NCI-H1048 (cell line): Measurements from ENCODE around the gene B4GALT2.

Experiments
- DNase-seq: peaks from one replicate; lab custom pipeline; 2025; lab: John Stamatoyannopoulos, UW

Gene B4GALT2, protein sequence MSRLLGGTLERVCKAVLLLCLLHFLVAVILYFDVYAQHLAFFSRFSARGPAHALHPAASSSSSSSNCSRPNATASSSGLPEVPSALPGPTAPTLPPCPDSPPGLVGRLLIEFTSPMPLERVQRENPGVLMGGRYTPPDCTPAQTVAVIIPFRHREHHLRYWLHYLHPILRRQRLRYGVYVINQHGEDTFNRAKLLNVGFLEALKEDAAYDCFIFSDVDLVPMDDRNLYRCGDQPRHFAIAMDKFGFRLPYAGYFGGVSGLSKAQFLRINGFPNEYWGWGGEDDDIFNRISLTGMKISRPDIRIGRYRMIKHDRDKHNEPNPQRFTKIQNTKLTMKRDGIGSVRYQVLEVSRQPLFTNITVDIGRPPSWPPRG

DNA sequence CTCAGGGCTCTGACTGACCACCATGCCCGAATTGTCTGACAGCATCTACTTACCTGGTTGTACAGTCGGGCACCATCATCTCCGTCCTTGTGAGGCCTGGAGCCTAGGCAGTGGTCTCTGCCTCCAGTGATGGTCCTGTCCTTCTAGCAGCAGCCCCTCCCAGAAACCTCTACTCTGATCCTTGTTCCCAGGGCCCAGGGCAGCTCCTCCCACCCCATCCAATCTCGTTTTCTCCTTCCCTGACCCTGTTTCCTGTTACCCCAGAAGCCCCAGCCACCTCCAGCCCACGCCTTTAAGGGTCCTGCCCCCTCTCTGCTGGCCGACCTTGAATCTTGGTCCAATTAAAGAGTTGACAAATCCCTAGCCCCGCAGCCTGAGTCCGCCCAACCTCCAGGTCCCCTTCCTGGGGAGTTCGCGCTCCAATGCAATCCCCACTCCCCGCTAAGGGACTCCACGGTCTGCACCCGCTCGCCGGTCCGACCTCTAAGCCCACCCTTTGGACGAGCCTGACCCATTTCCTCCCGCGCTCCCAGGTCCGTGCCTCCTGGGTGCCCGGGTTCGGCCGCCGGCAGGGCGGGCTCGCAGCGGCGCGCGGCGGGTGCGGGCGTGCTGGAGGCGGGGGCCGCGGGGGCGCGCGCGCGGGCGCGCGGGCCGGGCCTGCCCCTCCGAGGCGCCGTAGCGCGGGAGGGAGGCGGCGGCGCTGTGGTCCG is at the start of gene B4GALT2:
TSS of gene B4GALT2 (plus strand) at position 660 of the 710 bp plus-strand sequence. CDS start 1,951 bp downstream, outside the sequence.
- DNase-seq = peak; percentile 17

DNA sequence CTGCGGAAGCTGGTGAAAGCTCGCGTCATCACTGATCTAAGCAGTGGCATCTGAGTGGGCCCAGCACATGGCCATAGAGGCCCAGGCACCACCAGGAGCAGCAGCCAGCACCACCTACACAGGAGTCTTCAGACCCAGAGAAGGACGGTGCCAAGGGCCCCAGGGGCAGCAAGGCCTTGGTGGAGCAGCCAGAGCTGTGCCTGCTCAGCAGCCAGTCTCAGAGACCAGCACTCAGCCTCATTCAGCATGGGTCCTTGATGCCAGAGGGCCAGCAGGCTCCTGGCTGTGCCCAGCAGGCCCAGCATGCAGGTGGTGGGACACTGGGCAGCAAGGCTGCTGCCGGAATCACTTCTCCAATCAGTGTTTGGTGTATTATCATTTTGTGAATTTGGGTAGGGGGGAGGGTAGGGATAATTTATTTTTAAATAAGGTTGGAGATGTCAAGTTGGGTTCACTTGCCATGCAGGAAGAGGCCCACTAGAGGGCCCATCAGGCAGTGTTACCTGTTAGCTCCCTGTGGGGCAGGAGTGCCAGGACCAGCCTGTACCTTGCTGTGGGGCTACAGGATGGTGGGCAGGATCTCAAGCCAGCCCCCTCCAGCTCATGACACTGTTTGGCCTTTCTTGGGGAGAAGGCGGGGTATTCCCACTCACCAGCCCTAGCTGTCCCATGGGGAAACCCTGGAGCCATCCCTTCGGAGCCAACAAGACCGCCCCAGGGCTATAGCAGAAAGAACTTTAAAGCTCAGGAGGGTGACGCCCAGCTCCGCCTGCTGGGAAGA is 48.7 kb upstream of the B4GALT2 start:
- DNase-seq = no peak

DNA sequence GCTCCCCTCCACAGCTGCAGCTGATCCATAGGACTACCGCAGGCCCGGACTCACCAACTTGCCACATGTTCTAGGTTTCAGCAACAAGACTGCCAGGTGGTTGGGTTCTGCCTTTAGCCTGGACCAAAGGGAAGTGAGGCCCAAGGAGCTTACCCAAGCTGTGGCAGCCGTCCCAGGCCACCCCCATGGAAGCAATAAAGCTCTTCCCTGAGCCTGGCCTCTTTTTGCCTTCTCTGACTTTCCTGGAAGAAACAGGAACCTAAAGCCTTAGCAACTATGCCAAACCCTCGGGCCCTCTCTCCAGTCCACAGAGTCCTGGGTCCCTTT is 48.1 kb upstream of the B4GALT2 start:
- no peak for DNase-seq

- no peak for DNase-seq
Observed at GRCh38 chr1:43931711-43932660, 47.0 kb upstream of the B4GALT2 start.

GRCh38 chr1:43932786-43933385 is 46.1 kb upstream of the B4GALT2 start:
- DNase-seq = no peak

- DNase-seq = peak; percentile 17
Observed at GRCh38 chr1:43933386-43934100, 45.5 kb upstream of the B4GALT2 start, which contains the start of gene ARTN. TSS of gene ARTN (plus strand) at chr1:43933801. CDS start at chr1:43935657, 1,856 bp downstream.

DNA sequence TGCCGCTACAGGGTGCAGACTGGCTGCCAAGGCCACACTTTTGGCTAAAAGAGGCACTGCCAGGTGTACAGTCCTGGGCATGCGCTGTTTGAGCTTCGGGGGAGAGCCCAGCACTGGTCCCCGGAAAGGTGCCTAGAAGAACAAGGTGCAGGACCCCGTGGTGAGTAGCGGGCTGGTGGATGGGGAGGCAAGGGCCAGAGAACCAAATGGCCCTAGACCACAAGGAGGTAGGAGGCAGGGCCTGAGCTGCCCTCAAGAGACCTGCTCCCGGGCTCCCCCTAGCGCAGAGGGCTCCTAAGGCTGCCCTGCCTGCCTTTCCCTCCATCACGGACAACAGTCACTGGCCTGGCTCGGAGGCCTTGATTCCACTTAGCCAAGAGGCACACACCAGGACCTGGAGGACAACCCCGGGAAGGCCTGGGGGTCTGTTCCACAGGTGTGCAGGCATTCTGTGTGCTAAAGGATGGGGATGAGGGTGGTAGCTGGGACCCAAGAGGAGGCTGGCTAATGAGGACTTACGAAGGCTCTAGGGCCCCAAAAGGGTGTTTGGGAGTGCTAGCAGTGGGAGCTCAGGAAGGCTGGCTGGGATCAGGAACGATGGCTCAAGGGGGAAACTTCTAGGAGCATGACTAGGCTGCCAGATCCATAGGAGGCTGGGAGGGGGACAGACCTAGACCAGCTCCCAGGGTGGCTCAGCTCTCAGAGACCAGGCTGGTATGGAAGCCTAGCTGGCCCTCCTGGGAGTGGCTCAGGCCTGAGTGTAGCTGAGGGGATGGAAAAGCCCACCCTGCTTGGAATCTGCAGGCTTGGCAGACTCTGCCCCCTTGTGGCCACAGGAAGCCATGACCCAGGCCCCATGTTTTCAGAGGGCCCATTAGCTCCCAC is 44.7 kb upstream of the B4GALT2 start:
- peak; percentile 8 for DNase-seq

DNA sequence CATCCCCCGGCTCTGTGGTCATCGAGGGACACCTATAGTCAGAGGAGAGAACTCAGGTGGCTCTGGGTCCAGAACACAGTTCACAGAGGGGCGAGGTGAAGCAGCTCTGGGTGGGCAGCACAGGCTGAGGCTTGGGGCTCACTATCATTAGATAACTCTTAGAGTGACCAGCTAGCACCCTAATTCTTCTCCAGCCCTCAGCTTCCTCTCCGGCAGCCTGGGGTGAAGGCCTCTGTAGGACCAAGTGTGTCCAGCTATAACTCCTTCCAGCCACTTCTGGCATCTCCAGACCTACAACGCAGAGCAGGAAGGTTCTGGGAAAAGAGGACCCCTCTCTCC is 44.1 kb upstream of the B4GALT2 start:
- no peak for DNase-seq

DNA sequence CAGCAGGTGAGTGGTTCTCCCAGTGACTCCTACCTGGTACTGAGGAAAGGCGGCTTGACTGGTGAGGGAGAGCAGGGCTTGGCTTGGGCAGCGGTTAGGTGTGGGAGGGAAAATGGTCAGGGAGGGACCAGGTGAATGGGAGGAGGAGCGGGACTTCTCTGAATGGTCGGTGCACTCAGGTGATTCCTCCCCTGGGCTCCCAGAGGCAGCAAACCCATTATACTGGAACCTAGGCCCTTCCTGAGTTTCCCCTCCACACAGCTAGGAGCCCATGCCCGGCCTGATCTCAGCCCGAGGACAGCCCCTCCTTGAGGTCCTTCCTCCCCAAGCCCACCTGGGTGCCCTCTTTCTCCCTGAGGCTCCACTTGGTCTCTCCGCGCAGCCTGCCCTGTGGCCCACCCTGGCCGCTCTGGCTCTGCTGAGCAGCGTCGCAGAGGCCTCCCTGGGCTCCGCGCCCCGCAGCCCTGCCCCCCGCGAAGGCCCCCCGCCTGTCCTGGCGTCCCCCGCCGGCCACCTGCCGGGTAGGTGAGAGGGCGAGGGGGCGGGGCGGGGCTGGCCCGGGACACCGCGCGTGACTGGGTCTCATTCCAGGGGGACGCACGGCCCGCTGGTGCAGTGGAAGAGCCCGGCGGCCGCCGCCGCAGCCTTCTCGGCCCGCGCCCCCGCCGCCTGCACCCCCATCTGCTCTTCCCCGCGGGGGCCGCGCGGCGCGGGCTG is 43.1 kb upstream of the B4GALT2 start:
- no peak for DNase-seq

DNA sequence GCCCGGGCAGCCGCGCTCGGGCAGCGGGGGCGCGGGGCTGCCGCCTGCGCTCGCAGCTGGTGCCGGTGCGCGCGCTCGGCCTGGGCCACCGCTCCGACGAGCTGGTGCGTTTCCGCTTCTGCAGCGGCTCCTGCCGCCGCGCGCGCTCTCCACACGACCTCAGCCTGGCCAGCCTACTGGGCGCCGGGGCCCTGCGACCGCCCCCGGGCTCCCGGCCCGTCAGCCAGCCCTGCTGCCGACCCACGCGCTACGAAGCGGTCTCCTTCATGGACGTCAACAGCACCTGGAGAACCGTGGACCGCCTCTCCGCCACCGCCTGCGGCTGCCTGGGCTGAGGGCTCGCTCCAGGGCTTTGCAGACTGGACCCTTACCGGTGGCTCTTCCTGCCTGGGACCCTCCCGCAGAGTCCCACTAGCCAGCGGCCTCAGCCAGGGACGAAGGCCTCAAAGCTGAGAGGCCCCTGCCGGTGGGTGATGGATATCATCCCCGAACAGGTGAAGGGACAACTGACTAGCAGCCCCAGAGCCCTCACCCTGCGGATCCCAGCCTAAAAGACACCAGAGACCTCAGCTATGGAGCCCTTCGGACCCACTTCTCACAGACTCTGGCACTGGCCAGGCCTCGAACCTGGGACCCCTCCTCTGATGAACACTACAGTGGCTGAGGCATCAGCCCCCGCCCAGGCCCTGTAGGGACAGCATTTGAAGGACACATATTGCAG is 42.4 kb upstream of the B4GALT2 start:
- no peak for DNase-seq

- DNase-seq = no peak
Observed at GRCh38 chr1:43937179-43937865, 41.7 kb upstream of the B4GALT2 start.

- DNase-seq = no peak
Observed at GRCh38 chr1:43938383-43938782, 40.6 kb upstream of the B4GALT2 start.

DNA sequence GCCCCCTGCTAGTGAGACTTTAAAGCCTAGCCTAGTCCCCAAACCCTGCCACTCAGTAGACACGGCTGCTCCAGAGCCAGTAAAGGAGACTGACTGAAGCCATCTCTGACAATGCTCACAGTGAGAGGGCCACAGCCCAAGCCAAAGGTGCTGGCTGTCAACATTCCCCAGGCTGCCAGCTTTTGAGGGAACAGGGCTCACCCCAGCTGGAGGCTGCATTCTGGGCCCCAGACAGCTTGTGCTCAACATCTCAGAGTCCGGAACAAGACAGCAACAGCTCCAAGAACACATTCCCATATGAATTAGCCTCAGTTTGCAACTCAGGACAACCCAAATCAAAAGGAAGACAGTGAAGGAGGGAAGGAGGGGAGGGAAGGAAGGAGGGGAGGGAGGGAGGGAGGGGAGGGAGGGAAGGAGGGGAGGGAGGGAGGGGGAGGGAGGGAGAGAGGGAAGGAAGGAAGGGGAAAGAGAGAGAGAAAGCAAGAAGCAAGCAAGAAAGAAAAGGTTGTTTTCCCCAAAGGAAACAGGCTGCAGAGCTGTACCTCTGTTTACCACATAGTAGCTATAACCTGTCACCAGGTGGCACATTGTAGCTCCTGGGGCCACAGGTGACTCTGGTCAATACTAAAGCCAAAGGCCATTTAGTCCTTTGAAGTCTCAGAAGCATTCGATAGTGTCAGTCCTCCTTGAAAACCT is 40.0 kb upstream of the B4GALT2 start:
- DNase-seq = no peak

GRCh38 chr1:43942411-43942810 is 36.6 kb upstream of the B4GALT2 start:
- no peak for DNase-seq

- DNase-seq = no peak
Observed at GRCh38 chr1:43944860-43945259, 34.1 kb upstream of the B4GALT2 start.

DNA sequence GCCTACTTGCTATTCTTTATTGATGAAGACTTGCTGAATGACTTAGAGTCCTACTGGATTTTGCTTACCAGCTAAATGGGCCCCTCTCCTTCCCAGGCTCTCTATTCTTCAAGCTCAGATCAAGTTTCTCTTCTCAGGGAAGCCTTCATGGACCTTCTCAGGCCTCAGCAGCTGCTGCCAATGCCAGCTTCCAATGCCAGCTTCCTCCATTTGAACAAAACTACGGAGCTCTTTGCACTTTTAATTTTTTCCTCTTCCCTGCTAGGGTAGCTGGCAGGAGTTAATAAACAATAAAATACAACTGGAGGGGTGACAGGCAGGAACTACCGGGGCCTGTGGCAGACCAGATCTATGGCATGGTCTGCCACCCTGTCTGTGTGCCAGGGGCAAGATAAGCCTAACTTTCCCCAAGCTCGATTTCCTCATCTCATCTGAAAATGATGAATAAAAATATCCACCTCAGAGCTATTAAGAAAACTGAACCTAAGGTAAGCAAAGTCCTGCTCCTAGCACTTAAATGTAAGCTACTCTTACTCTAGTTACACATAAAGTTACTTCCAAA is 33.3 kb upstream of the B4GALT2 start:
- no peak for DNase-seq
